Midbrain (tissue), 1 donor: ENCODE measurements around the gene HES7.

Source experiments
- DNase-seq: peaks from one replicate; lab custom pipeline; 2025; lab: John Stamatoyannopoulos, UW

Gene HES7

GRCh38 chr17:8155231-8155995 lies 31.5 kb upstream of the HES7 start:
- no peak for DNase-seq

- DNase-seq, result no peak
Measured at GRCh38 chr17:8154608-8155155, 30.8 kb upstream of the HES7 start.

- peak; percentile 96 for DNase-seq
Measured at GRCh38 chr17:8153957-8154607, 30.2 kb upstream of the HES7 start.

GRCh38 chr17:8153525-8153956 lies 29.6 kb upstream of the HES7 start:
- DNase-seq, result peak; percentile 74

- DNase-seq, result no peak
Measured at GRCh38 chr17:8153031-8153451, 29.1 kb upstream of the HES7 start.

GRCh38 chr17:8152112-8152775 lies 28.3 kb upstream of the HES7 start, which contains the start of gene PER1:
TSS of gene PER1 (minus strand) at chr17:8152404. CDS start at chr17:8150706, 1,698 bp downstream.
- peak; percentile 96 for DNase-seq

GRCh38 chr17:8151641-8152111 lies 27.8 kb upstream of the HES7 start:
- peak; percentile 68 for DNase-seq

- DNase-seq, result peak; percentile 84
Measured at GRCh38 chr17:8151120-8151640, 27.3 kb upstream of the HES7 start.

GRCh38 chr17:8150194-8151119 lies 26.6 kb upstream of the HES7 start:
- DNase-seq, result no peak

- no peak for DNase-seq
Measured at GRCh38 chr17:8149419-8150193, 25.7 kb upstream of the HES7 start.

- DNase-seq, result no peak
Measured at GRCh38 chr17:8148560-8148959, 24.7 kb upstream of the HES7 start.

GRCh38 chr17:8147805-8148404 lies 24.0 kb upstream of the HES7 start:
- no peak for DNase-seq

GRCh38 chr17:8147141-8147804 lies 23.4 kb upstream of the HES7 start:
- no peak for DNase-seq

GRCh38 chr17:8146381-8147140 lies 22.7 kb upstream of the HES7 start:
- DNase-seq, result no peak

GRCh38 chr17:8145811-8146210 lies 21.9 kb upstream of the HES7 start:
- no peak for DNase-seq

GRCh38 chr17:8144401-8145231 lies 20.7 kb upstream of the HES7 start:
- DNase-seq, result no peak

GRCh38 chr17:8143581-8144400 lies 19.9 kb upstream of the HES7 start:
- no peak for DNase-seq
